ENCODE data around the gene CROCC.

DNA sequence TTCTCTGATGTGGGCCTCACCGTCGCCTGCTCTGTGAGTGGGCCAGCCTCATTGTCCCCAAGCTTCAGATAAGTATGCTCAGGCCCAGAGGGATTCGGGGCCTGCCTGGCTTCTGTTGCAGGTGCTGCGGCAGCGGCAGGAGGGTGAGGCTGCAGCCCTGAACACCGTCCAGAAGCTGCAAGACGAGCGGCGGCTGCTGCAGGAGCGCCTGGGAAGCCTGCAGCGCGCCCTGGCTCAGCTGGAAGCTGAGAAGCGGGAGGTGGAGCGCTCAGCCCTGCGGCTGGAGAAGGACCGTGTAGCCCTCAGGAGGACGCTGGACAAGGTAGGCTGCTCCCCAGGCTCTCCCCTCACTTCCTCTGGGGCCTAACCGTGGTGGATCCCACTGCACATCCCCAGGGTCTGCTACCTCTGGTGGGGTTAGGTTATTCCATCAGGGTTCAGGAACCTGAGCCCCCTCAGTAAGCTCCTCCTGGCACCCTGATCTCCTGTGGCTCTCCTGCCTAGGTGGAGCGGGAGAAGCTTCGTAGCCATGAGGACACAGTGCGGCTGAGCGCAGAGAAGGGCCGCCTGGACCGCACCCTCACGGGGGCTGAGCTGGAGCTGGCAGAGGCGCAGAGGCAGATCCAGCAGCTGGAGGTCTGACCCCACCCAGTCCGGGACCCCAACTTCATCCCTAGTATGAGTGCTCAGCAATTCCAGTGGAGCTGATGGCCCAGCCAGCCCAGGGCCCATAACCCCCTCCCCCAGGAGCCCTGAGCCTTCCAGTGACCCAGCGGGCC, 48.6 kb downstream of the CROCC start:
- no peak for TF ChIP-seq EP300 (IDR thresholded peaks at IDR 0.05)
- TF ChIP-seq, protein P1, sequence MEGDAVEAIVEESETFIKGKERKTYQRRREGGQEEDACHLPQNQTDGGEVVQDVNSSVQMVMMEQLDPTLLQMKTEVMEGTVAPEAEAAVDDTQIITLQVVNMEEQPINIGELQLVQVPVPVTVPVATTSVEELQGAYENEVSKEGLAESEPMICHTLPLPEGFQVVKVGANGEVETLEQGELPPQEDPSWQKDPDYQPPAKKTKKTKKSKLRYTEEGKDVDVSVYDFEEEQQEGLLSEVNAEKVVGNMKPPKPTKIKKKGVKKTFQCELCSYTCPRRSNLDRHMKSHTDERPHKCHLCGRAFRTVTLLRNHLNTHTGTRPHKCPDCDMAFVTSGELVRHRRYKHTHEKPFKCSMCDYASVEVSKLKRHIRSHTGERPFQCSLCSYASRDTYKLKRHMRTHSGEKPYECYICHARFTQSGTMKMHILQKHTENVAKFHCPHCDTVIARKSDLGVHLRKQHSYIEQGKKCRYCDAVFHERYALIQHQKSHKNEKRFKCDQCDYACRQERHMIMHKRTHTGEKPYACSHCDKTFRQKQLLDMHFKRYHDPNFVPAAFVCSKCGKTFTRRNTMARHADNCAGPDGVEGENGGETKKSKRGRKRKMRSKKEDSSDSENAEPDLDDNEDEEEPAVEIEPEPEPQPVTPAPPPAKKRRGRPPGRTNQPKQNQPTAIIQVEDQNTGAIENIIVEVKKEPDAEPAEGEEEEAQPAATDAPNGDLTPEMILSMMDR (IDR thresholded peaks at IDR 0.05) = no peak
